Gastrocnemius medialis (tissue), 4 donors: Measurements from ENCODE around the gene UTP11.

Experiments
- CTCF ChIP-seq, 5 experiments: fragments of 450-650 bp in 3 of 5; fragments of 200-600 bp in 2 of 5; sonication (generic) in 2 of 5; IDR thresholded peaks in 4 of 5; conservative IDR thresholded peaks in 1 of 5; 1 replicate in 4 of 5; 2 replicates in 1 of 5; pipeline ENCODE4 v1.5.1; 2016 to 2019; ENCODE audit warnings: antibody characterized with exemption in 5 of 5, mild to moderate bottlenecking in 3 of 5, moderate library complexity in 3 of 5
- POLR2A ChIP-seq, 2 donors: fragments of 450-650 bp; IDR thresholded peaks; one replicate each; pipeline ENCODE4 v1.6.1; 2017; ENCODE audit warnings: antibody characterized with exemption in 2 of 2, mild to moderate bottlenecking in 2 of 2, moderate library complexity in 2 of 2

GRCh38 chr1:38060498-38060897 lies 48.0 kb downstream of the UTP11 start:
- TF ChIP-seq CTCF (IDR thresholded peaks at IDR 0.05 in 4 of 5, conservative IDR thresholded peaks at IDR 0.05 in 1 of 5) (no peak), POLR2A (IDR thresholded peaks at IDR 0.05) (no peak)
